HG03378 (cell line): ENCODE measurements around the gene TXNL4A.

Experiments used
- ATAC-seq: cut with Tn5 transposase; IDR thresholded peaks from one replicate; pipeline ENCODE4 v1.9.1; 2021; ENCODE audit warnings: mild to moderate bottlenecking, moderate library complexity; ENCODE audit not compliant: unreplicated experiment

The TXNL4A gene

DNA sequence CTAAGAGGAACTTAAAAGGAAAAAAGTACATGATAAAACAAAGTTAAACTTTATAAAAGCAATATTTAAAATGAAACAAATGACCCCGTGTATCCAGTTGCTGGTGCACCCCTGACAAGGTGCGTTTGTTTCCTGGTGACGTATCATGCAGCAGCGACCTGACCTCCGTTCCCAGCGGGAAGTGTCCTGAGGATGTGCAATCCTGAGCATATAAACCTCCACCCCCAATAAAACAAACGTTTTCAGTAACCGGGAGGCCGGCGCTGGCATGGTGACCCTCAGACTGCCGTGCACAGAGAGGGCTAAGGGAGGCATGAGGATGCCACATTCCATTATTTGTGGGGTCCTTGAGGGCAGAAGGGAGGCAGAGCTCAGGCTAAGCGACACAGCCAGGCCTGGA is 51.7 kb downstream of the TXNL4A start:
- no peak for ATAC-seq

DNA sequence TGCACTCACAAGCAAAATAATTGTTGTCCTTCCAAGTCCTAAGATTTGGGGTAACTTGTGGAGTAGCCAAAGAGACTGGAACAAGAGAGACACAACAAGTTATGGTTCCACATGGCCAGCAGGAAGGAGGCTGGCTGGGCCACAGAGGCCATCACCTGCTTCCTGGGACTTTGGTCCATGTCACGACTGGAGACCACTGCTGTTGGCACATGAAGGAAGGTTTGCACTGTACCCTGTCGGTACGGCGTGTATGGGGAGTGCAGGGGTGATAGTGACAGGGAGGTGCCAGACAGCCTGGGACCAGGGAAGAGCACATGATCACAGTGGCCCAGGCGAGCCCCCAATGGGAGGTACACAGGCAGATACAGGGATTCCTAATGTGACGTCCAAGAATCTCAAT is 52.4 kb downstream of the TXNL4A start:
- ATAC-seq: no peak

DNA sequence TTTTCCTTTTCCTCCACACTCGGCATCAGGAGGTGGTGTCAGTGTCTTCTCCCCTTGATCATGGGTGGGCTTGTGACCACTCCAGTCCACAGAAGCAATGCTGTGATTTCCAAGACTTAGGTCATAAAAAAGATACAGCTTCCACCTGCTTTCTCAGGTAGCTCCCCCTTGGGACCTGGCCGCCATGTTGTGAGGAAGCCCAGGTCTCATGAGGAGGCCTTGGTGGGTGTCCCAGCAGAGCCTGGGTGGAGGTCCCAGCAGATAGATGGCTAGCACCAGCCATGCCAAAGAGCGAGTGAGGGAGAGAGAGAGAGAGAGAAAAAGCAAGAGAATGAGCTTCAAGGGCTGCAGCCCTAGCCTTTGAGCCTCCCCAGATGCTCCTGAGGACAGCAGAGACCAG is 52.9 kb downstream of the TXNL4A start:
- no peak for ATAC-seq

DNA sequence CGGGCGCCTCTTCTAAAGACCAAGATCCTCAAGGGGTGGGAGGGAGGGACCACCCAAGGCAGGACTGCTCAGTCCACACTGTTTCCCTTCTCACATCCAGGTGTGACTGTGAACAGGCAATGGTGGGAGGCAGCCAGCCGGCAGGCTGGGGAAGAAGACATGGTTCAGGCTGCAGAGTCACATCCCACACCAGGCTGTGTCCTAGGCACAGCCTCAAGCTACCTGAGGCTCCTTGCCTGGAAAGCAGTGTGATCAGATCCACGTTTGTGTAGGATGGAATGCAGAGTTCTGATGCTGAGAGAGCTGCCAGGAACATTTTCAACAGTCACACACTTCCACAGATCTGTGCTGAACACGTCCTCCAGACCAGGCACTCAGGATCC is 53.3 kb downstream of the TXNL4A start:
- no peak for ATAC-seq

DNA sequence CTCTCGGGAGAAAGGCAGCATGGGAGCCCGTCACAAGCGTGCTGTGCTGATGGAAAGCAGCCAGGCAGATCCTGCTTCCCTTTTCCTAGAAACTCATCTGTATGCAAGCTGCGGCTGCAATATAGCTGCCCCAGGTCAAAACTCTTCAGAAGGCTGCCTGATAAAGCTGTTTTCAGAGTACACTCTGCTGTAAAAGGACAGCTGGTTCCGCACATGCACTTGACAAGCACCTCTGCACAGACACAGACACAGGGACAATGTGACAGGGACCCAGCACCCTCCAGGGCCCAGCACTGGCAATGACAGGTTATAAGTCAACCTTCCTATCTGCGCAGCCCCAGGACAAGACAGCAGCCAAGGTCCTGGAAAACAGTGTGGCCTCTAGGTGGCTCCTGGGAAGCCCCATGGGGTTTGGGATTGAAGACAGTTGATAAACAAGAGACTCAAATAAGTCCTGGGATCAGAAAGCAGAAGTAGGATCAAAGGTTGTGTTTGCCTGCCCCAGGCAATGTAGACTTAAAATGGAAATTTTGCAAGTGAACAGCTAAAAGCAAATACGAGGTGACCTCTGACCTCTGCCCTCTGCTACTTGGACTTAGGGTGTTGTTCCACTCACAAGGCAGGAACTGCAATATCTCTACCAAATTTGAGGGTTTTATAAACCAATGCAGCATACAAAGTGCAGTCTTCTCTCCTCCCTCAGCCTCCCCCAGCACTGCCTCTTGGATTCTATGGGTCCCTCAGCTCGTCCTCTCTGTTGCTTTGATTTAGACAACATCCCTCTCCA is 53.9 kb downstream of the TXNL4A start:
- no peak for ATAC-seq

DNA sequence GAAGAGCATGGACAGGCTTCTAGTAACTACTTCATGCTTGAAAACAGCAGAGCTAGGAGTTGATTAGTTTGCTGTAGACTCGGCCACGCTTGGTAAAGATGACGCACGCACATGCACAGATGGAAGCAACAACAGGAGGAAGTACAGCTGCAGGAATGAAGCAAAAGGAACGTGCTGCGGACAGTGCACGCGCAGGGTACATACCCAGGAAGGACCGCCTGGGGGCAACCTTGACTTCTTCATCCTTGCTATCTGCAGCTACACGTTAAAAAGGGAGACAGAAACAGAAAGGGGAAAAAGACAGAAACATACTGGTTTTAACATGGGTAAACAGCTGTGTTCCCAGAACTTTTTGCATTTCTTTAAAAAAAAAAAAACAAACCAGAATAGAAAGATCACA is 54.6 kb downstream of the TXNL4A start:
- no peak for ATAC-seq

DNA sequence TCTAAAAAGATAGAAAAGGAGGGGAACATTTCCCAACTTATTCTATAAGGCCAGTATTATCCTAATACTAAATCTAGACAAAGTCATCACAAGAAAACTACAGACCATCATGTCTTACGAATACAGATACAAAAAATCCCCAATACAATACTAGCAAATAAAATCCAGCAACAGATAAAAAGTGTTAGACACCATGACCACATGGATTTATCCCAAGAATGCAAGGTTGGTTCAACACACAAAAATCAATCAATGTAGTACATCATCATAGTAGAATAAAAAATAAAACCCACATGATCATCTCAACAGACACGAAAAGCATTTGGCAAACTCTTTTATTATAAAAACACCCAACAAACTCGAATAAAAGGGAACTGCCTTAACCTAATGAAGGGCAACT is 55.5 kb downstream of the TXNL4A start:
- no peak for ATAC-seq

DNA sequence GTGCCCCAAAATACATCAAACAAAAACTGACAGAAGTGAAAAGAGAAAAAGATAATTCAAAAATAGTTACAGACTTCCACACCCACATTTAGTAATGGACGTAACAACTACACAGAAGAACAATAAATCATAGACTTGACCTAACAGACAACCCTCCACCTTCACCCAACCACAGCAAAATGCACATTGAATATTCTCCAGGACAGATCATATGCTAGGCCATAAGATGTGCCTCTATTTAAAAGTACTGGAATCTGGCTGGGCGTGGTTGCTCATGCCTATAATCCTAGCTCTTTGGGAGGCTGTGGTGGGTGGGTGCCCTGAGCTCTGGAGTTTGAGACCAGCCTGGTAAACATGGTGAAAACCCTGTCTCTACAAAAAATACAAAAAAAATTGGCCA is 56.9 kb downstream of the TXNL4A start:
- ATAC-seq: no peak

DNA sequence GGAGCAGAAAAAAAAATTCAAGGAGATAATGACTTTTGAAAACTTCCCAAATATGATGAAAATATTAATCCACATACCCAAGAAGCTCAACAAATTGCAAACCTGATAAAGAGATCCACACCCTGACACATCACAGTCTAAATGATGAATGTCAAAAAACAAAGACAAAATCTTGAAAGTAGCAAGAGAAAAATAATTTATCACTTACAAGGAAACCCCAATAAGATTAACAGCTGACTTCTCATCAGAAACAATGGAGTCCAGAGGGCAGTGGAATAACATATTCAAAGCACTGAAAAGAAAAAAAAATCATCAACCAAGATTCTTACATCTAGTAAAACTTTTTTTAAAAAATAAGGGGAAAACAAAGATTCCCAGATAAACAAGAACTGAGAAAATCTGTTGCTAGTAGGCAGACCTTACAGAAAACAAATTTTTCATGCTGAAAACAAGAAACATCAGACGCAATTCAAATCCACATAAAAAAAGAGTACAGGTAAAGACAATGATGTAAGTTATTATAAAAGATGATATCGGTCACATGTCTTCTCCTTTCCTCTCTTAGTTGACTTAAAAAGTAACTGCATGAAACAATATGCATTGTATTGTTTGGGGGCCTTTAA is 58.2 kb downstream of the TXNL4A start:
- ATAC-seq: no peak

DNA sequence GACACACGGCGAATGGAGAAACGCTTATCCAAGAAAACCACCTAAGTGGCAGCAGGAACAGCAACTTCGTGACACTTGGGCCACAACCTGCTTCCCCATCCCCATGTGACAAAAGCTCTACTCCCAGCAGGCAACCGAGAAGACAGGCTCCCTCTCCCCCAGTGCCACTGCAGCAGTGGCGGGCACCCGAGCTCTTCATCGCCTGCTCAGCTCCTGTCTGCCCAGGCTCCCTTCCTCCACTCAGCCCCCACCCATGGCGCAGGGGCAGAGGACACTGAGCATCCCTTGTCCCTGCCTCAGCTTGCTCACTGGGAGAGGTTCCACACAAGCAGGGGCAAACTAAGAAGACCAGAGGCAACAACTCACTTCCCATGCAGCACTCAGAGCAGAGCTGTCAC is 59.8 kb downstream of the TXNL4A start:
- no peak for ATAC-seq

DNA sequence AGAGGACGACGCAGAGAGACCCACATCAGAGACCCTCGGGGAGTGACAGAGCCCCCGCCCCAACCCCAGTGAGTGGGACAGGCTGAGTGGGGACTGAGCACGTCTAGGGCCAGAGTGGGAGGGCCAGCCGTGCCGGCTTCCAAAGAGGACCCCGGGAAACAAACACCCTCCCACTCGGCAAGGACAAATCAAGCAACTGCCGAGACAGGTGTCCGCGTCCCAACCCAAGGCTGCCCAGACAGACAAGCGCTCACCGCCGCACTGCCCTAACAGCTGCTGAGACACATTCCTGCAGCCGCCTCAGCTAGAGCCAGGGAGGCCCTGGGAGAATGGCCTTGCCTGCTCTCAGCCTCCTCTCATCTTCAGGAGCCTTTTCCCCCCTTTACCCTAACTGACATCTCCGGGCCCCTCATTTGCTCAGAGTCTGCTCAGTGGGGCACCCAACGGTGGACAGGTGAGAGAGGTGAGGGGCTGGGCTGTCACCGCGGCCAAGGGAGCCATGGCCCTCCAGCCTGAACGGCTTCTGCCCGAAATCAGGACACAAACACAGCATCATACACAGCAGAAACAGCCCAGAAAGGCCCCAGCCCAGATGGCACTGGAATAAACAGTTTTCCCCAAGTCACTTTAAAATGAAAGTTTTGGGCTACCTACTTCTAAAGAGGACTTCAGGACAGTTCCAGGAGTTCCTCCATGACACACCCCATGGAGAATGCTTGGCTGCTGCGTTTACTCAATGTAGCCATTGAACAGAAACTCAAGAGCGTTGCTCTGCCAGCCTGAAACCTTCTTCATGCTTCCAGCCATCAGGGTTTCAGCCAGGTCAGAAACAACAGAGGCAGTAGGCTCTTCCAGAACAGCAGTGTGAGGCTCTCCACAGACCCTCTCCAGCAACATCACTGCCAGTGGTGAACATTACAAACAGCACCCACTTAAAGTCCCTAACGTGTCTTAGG is 60.5 kb downstream of the TXNL4A start:
- ATAC-seq: no peak

DNA sequence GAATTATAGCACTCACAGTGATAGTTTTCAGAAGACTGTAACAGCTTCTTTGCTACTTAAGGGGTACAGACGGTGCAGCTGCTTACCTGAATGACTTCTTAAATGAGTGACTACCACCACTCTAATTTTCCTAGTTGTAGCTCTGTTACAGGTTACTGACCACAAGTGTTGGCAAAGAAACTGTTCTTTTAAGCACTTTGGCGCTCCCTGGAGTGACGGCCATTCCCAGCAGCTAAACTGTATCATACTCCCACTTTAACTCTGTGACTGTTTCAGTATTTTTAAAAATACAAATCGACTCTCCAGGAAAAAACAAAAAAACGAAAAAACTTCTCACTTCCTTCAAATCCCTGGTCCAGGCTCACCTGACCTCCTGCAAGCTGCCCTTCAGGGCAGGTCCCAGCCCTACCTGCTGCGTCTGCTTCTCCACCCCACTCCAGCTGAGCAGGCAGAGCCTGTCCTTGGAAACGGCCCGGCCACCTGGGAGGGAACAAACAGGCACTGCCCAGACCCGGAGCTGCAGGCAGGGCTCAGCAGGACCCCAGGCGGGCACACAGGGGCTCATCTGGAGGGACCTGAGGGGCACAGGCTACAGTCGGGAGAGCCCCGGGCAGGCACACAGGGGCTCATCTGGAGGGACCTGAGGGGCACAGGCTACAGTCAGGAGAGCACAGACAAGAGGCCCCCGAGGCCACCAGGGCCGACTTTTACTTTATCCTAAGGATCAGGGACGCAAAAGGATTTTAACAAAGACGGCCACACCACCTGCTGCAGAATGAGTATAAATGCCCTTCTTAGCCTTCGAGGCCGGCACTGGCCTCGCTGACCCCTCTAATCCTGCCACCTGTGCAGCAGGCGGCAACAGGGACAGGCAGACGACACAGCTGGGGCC is 61.4 kb downstream of the TXNL4A start:
- ATAC-seq: no peak

DNA sequence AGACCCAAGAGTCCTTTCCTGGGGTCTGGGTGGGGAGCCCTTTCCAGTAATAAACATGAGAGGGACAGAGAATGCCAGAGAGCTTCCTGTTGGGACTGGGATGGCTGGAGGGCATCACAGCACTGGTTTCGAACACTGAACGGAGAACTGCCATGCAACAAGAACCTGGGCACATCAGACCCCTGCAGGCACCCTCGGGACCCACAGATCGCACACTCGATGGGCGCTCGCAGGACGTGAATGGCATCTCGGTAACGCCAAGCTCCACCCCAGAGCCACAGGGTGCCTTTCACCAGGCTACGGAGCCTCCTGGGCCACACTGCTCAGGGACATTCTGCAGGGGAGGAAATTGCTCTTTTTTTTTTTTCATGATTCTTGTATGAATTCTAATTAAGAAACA is 62.1 kb downstream of the TXNL4A start:
- ATAC-seq: no peak

DNA sequence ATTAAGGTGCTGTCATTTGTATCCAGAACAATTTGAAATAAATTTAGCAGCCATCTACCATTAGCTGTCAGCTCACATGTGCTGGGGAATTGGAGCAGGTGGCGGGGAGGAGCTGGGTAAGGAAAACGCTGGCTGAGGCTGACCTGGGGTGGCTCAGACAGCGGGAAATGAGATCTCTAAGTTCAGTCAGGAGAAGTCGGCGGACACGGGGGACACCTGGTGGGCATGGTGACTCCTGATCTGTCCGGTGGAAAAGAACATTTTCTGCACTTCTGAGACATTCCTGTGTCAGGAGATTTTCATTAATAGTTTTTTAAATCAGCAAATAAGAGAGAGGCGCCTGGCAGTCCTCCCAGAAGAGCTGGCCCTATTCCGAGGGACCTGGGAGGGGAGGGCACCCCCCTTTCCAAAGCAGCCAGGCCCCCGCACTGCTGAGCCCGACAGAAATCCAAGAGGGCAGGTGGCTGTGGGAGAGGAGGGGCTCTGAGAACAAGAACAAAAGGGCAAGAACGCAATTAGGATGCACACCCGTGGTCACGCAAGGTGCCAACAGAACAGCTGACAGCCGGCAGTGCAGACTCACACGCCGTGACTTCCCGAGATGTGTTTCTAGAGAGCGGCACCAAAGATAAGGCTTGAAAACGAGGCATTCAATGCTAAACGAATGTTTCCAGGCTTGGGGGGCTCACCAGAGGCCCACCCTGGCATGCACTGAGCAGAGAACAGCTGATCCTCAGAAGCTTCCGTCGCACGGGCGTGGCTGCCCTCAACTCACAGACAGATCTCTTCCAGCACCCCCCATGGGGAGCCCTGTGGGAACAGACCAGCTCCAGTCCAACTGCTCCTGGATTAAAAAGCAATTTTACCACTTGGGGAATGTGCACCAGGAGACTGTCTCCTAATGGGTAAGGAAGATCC is 63.3 kb downstream of the TXNL4A start:
- no peak for ATAC-seq

DNA sequence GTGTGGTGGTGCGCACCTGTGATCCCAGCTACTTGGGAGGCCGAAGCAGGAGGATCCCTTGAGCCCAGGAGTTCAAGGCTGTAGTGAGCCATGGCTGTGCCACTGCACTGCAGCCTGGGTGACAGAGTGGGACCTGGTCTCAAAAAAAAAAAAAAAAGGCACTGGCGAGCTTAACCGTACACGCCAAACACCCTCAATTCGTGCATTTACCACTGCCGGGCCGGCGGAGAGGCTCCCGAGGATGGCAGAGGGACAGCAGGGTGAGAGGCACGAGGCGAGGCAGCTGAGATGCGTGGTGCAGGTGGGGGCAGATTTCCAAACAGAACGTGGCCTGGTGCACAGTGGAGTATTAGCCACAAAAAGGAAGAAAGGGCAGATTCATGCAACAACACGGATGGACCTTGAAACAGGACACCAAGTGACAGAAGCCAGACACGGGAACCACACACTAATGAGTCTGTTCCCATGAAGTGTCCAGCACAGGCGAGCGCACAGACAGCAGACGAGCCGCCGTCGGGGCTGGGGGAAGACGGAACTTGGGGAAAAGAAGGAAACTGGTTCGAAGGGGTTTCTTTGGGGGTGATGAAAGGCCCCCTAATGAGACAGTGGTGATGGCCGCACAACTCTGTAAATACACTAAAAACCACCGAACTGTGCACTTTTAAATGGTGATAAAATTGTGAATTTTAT is 64.3 kb downstream of the TXNL4A start:
- ATAC-seq: no peak

DNA sequence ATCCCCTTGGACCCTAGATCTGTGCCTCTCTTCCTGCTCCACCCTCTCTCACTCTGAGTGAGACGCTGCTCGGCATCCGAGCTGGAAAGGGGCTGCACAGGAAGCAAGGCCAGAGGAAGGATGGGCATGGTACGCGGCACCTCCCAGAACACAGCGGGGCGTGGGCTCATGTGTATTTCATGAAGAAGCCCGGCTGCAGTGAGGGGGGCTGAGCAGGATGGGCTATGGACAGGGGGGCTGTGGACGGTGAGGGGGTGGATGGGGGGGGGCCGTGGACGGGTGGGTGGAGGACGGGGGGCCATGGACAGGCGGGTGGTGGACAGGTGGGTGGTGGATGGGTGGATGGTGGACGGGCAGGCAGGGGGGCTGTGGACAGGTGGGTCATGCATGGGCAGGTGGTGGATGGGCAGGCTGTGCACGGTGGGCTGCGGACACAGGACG is 65.4 kb downstream of the TXNL4A start:
- ATAC-seq: no peak

DNA sequence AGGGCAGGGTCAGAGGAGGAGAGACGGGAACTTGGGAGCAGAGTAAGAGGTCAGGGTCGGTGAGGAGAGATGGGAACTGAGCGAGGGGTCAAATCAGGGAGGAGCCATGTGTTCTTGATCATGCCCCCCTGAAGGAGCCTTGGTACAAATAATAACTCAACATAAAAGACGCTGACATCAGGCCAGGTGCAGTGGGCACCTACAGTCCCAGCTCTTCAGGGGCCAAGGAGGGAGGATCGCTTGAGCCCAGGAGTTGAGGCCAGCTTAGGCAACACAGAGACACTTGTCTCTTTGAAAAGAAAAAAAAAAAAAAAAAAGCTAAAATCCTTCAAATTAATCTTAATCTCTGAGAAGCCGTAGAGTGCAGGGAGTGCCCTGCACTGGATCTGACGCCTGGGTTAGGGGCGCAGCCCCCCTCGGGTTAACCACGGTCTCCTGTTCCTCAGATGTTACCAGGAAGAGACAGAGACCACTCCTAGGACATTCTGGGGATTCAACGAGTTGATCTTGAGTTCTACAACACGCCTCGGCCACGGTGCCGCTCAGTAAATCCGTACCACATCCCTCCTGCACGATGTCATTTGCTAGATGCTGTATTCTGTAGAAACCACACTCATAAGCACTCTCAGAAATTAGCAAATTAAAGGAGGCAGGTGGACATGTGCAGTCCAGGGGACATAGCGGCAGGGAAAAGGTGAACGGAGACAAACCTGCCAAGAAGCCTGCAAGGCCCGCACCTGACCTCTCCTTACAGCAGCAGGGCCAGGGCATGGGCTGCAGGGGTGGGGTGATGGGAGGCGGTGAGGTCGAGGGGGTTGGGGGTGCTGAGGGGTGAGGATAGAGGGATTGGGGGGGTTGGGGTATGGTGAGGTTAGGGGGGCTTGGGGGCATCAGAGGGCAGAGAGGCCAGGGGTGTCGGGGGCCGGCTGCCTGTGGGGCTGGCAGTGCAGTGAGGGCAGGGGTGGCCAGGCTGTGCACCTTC is 66.1 kb downstream of the TXNL4A start:
- no peak for ATAC-seq
